NCI-H748 treated with DMSO at 0.1 percent for 48 hours (cell line): ENCODE results near the gene DRAXIN.

Source experiments
- DNase-seq: peaks from one replicate; lab custom pipeline; 2025; lab: John Stamatoyannopoulos, UW

DRAXIN gene

DNA sequence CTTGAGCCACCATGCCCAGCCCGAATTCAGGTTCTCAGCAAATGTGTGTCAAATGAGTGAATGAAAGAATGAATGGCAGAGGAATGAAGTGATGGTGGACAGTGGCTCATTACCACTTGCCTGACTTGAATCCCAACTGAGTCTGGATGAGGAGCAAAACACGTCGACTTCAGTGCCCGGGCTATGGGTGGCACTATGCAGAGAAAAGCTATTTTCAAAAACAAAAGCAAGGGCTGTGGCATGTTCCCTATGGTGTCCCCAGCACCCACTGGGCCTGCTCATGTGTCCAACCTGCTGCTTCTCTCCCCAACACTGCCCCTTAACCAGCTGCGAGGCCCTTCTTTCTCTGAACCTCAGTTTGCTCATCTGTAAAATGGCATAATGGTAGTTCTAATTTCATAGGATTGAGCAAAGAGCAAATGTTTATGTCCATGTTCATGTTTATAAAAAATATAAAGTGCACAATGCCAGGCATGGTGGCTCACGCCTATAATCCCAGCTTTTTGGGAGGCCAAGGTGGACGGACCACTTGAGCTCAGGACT, 6.2 kb upstream of the DRAXIN start:
- DNase-seq = no peak

GRCh38 chr1:11688506-11688905, 3.0 kb upstream of the DRAXIN start:
- no peak for DNase-seq

DNA sequence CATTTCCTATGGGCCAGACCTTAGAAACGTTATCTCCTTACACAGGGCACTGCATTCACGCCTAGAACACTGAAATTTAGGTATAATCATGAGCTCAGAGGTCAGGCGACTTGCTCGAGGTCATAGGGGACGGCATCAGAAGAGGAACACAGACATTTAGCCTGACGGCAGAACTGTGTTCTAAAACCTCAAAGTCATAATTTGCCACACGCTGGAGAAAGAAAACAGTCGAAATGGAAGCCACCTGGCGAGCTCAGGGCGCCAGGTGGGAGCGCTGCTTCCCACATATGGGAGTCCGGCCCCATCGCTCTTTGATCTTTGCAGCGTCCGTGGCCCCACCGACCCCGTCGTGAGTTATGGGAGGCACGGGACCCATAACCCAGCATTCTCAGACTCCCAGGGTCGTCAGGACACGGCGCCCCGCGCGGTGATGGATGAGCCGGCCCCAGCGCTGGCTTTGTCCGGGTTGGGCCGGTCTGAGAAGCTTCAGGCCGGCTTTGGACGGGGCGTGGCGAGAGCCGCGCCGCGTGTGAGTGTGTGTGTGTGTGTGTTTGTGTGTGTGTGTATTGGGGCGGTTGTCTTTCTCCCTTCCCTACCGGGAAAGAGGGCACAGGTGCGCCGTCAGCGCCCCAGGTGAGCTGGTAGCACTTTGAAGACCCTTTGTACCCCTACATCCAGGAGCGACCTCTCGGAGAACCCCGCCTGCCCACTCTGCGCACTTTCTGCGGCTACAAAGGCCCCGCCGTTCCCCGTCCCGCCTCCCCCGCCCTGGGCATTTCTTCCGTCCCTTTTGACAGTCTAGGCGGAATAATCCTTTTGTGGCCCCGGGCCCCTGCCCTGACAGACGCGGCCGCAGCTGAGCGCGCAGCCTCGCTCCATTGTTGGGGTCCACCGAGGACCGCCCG, 861 bp upstream of the DRAXIN start:
- DNase-seq = peak; percentile 22

- no peak for DNase-seq
Observed at GRCh38 chr1:11691928-11692711, 610 bp downstream of the DRAXIN start.

- DNase-seq = no peak
Observed at GRCh38 chr1:11693024-11693590, 1.6 kb downstream of the DRAXIN start.

GRCh38 chr1:11693917-11694316, 2.4 kb downstream of the DRAXIN start:
- no peak for DNase-seq

DNA sequence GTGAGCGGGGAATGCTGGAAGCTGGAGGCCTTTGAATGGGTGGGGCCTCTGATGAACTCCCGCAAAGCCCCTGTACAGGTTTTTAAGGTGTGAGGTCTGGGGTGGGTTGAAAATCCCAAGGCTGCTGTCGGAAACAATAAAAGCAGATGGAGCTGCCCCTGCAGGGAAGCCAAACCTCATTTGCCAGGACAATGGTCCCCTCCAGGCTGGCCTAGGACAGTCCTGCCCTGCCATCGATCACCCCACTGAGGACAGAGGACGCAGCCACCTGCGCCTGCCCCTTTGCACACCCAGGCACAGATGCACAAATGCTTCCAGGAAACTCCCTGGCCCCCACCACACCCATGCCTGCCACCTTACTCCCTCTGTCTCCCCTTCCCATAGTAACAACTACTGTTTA, 4.4 kb downstream of the DRAXIN start:
- DNase-seq = no peak

DNA sequence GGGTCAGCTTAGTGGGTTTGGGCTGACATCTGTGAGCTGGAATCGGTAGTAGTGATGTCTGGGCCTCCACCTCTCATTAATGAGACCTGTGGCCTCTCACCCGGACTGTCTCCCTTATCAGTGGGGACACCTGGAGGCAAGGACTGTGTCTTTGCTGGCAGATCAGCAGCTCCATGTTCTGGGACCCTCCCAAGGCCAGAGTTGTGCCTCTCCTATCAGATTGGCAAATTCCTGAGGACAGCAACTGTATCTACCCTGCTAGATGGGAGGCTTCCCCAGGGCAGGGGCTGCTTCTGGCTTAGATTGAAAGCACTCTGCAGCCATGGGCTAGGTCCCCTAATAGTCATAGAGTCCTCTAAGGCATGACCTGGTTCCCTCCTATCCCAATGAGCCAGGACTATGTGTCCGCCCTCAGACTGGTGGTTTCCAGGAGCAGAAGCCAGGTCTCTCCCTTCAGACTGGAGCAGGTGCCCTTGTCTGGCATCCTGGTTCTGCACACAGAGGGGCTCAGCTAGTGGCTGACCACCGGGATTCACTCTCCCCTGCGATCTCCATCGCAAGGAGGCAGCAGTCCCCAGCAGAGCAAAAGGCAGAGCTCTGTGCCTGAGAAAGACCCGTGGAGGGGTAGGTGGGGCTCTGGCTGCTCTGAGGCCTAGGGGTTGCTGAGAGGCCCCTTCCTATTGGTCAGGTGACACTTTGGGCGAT, 5.8 kb downstream of the DRAXIN start:
- DNase-seq = no peak

- no peak for DNase-seq
Observed at GRCh38 chr1:11697893-11698210, 6.3 kb downstream of the DRAXIN start.

DNA sequence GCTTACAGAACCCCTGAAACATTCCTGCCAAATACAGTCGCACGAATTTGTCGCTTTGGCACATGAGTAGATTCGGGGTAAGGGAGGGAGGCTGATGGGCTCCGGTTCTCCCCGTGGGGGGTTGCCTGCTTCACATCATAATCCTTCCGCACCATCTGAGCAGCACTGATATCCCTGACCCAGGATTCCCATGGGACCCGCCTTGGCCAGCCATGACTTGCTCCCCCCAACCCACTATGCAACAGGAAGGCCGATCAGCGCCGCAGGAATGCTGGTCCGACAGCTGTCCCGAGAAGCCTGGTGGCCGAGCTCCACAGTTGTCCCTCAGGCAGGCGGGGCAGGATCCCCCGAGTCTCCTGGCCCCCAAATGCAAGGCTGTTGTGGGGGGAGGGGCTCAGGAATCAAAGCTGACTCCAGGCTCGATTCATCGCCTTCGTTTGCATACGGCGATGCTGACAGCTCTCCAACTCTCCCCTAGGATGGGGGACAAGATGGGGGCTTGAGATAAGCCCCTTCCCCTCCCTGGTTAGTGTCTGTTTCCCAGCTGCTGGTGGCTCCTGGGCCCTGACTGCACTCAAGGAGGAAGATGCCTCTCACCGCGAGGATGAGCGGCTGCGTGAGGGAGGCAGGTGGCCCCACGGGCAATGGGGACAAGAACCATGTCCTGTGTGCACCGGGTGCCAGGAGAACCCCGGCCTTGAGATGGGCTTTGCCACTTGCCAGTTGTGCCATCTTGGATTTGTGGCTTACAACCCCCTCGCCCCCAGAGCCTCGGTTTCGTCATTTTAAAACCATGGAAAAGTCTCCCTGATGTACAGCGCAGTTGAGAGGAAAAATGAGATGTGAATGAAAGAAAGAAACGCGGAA, 9.3 kb downstream of the DRAXIN start:
- no peak for DNase-seq

GRCh38 chr1:11701551-11701961, 10.0 kb downstream of the DRAXIN start:
- DNase-seq = no peak

- no peak for DNase-seq
Observed at GRCh38 chr1:11701981-11702803, 10.7 kb downstream of the DRAXIN start.

- DNase-seq = no peak
Observed at GRCh38 chr1:11703357-11704193, 12.1 kb downstream of the DRAXIN start.

- DNase-seq = no peak
Observed at GRCh38 chr1:11704194-11704529, 12.7 kb downstream of the DRAXIN start.

GRCh38 chr1:11704691-11705475, 13.4 kb downstream of the DRAXIN start:
- DNase-seq = no peak

DNA sequence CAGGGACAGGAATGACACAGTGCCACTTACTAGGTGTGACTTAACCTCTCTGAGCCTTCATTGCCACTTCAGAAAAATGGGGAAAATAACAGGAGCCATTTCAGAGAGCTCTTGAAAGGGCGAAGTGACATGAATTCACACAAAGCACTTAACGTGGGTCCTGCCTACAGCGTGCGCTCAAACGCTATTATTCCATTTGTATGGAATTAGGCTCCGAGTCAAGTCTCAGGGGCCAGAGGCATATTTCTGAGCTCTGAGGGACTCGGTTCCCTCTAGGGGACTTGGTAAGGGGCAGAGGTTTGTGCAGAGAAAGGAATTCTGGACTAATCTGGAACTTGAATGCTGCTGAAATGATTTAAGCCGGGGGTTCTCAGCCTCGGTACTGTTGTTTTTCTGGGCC, 14.1 kb downstream of the DRAXIN start:
- no peak for DNase-seq

DNA sequence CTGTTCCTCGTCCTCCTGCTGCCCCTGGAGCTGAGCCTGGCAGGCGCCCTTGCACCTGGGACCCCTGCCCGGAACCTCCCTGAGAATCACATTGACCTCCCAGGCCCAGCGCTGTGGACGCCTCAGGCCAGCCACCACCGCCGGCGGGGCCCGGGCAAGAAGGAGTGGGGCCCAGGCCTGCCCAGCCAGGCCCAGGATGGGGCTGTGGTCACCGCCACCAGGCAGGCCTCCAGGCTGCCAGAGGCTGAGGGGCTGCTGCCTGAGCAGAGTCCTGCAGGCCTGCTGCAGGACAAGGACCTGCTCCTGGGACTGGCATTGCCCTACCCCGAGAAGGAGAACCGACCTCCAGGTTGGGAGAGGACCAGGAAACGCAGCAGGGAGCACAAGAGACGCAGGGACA, 14.8 kb downstream of the DRAXIN start:
- DNase-seq = no peak

DNA sequence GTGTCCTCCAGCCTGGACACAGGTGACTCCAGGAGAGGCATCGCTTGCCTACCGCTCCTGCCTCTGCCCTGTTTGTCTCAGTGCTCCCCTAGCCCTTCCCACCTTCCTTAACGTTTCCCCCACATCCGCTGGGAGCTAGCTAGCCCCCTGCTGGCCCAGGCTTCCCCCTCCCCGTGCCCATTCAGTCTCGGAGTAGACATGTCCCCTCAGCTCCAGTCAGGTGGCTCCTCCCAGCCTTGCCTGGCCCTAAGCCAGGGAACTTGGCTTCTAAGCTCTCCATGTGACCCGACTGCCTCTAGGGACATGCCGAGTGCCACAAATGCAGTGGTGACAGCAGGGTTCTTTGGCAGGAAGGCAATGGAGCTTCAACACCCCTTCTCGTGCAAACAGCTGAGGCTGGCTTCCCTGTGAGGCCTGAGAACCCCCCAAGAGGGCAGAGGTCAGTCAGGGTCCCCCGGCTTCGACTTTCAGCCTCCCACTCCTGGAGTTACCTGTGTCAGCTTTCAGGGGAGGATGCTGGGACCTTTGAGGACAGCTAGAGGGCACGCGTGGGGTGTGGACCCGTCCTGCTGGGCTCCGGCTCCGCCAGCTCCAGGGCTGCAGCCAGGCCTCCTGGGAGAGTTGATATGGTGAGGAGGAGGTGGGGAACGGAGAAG, 16.2 kb downstream of the DRAXIN start:
- DNase-seq = no peak
